GM19372 (cell line): ENCODE measurements around the gene PKD1L1.
"Not testable (repeated sequence)": the region's sequence is repeated elsewhere in the genome, so short reads cannot be mapped to it uniquely, and the experiment has no call there.

ENCODE experiments used
- ATAC-seq: cut with Tn5 transposase; IDR thresholded peaks from one replicate; pipeline ENCODE4 v1.9.1; 2021; ENCODE audit warnings: mild to moderate bottlenecking, low read depth, moderate library complexity; ENCODE audit not compliant: unreplicated experiment

PKD1L1 gene

GRCh38 chr7:47940088-47941013 lies 7.9 kb downstream of the PKD1L1 start:
- ATAC-seq: no peak

DNA sequence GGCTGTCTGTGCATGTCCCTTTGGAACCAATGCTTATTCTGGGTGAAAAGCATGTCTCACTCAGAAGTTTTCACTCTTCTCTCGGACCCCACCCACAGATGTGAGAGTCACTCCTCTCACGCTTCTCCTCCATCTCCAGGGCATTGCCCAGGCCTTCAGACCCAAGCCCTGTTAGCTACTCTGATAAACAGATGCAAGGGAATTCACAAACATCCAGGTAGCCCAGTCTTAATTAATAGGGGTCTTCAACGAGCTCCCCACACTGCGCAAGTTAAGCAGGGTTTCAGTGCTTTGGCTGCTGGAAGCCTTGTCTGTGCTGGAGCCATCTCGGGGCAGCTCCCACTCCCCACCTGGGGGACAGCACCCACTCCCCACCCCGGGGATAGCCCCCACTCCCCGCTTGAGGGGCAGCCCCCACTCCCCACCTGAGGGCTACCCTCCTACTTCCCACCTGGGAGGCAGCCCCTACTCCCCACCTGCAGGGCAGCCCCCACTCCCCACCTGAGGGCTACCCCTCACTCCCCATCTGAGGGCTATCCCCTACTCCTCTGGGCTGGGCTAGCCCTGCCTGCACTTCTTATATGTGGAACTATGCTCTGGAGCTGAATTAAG lies 8.7 kb downstream of the PKD1L1 start:
- no peak for ATAC-seq

- ATAC-seq: no peak
Measured at GRCh38 chr7:47938574-47939165, 9.6 kb downstream of the PKD1L1 start.

DNA sequence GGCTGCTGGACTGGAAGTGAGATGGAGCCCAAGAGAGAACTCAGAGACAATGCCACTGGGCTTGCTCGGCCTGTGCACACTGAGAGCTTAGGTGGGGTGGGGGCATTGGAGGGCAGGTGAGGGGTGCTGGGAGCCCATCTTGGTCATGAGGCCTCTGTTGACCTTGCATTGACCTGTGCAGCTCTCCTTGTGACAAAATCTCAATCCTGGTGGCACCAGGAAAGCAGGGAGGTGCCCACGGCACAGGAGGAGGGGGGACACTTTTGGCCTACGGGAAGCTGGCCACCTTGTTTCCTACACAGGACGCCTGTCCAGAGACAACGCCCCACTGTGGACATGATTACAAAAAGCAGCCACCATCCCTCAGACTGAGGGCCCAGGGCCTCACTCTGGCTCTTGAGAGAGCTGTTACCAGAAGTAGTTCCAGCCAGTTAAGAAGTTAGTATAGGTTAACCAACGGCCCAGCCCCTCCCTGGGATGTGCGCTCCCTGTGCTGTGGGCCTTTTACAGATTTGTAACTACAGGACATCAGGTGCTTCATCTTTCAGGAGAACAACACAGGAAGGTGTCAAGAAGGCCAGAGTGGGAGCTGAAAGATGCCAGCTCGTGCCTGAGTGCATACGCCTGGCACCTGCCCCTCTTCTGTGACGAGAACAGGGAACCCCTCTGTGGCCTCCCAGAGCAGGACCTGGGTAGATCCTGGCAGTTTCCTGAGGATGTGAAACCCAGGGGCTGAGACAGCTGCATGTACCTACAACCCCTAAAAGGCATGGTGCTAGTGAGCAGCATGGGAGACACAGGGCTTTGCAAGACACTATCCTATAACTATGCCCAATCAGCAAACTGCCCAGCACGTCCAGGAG lies 10.3 kb downstream of the PKD1L1 start:
- ATAC-seq: peak; percentile 29

- ATAC-seq: peak; percentile 98
Measured at GRCh38 chr7:47937065-47937687, 11.1 kb downstream of the PKD1L1 start.

DNA sequence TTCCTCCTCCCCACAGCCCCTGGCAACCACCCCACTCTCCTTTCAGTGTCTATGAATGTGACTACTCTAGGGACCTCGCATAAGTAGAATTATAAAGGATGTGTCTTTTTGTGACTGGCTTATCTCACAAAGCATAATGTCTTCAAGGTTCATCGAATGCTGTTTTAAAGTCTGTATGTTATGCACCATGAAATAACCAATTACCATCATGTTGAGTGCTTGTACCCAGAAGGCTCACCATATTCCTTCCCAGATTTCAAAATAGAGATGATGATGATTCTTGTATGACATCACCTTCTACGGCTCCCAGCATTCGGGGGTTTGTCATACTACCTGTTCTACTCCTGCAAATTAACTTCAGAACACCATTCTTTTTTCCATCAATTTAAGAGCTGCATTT lies 11.9 kb downstream of the PKD1L1 start:
- ATAC-seq: no peak

GRCh38 chr7:47935336-47935735 lies 12.9 kb downstream of the PKD1L1 start:
- ATAC-seq: no peak

DNA sequence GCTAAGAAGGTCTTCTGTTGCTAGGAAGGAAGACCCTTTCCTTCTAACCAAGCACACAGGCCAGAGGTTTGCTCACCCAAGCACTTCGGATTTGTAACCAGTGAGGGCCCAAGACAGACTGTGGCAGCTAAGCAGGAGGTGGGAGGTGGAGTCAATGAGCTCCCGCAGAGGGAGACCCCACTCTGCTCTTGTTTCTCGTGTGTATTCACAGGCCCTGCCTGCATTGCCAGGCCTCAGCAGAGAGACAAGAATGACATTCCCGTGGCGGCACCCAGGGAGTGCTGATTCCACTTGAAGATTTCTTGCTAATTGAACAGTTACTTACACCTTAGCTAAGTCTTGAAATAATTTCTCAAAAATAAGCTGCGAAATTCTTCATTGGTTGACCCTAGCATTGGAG lies 13.4 kb downstream of the PKD1L1 start:
- no peak for ATAC-seq

GRCh38 chr7:47933215-47933614 lies 15.1 kb downstream of the PKD1L1 start:
- no peak for ATAC-seq

DNA sequence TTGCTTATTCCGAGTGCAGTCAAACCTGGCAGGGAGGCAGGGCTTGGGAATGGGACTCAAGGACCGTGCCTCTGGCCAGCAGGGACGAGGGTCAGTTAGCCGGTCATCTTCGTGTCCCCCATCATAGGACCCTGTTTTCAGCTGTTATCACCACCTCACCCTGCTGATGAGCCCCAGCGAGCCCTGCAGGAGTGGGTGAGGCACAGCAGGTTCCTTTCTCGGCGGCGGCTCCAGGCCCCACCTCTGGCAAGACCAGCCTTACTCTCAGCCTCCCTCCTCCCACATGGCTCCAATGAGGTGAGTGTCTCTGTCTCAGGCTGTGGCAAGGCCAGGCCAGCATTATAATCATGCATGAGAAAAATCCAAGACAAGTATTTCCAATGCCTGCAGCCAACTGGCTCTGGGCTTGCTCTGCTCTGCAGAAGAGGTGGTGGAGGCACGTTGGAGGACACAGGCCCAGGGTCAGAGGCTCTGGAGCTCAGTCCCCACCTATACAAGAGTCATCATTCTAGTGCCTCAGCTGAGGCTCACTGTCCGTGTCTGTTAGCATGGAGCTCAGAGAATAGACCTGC lies 15.7 kb downstream of the PKD1L1 start:
- ATAC-seq: no peak

- ATAC-seq: no peak
Measured at GRCh38 chr7:47932016-47932415, 16.2 kb downstream of the PKD1L1 start.

DNA sequence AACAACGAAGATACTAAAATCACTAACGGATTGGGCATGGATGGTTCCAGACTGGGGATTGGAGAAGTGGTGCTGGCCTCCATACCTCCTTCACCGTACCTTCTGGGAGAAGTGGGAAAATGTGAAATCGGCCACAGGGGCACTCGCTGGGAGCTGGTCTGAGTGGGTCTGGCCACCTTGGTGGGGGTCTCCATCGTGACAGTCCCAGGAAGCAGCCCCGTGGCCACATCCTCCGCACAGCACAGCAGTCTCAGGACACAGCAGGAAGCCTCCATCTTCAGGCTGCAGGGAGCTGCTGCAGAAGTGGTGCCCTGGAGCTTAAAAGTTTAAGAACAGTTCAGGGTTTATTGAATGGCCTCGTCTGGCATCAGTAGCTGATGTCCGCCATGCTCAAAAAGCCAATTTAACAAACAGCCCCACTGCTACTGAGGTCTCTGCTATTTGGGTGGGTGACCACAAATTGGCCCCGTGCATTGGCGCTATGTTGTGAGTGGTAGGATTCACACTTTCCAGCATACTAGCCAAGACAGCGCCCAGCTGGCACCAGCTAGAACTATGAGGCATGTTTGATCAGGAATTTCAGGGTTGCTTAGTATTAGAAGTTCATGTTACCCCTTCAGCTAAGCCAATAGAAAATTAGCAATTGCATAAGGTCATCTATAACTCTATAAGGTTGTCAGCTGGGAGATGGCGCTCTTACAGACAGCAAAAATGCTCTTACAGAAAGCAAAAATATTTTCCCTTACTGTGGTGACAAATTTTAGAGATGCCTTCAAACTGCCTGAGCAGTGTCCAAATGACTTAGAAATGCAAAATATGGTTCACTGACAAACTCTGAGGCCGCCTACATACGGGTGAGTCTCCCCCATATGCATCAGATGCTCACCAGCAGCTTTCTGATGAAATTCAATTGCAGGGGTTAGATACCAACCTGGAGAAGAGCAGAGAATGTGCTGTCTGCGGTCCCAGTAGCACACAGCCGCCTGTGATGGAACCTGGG lies 17.0 kb downstream of the PKD1L1 start:
- no peak for ATAC-seq

DNA sequence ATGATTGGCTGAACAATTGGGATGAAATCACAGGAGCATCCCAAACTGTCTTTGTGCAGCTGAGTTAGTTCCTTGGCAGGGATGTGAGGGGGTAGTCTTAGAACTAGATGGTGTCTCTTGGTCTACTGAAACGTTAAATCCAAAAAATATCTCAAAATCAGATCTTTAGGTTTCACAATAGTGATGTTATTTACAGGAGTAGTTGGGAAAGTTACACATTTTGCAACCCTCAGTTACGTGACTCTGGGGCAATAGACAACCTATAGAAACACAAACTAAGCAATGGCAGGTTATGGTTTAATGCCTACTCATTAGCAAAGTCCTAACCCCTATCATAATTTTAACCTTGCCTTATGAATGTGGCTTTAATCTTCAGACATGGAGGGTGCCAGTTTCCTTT lies 24.0 kb downstream of the PKD1L1 start:
- no peak for ATAC-seq

DNA sequence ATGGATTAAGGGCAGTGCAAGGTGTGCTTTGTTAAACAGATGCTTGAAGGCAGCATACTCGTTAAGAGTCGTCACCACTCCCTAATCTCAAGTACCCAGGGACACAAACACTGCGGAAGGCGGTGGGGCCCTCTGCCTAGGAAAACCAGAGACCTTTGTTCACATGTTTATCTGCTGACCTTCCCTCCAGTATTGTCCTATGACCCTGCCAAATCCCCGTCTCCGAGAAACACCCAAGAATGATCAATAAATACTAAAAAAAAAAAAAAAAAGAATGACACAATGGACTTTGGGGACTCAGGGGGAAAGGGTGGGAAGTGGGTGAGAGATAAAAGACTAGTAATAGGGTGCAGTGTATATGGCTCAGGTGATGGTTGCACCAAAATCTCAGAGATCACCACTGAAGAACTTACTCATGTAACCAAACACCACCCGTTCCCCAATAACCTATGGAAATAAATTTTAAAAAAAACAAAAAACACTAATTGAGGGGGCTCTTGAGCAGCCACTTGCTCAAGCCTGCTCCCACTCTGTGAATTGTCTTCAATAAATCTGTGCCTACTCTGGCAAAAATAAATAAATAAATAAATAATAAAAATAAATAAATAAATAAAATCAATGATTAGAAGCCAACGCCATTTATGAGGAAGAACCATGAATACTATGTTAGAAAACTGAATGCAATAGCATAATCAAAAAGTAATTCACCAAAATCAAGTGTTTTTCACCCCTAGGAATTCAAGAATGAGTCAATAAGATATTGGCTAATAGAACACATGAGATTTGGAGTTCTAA lies 25.0 kb downstream of the PKD1L1 start:
- not testable (repeated sequence) for ATAC-seq

GRCh38 chr7:47916514-47916913 lies 31.8 kb downstream of the PKD1L1 start:
- ATAC-seq: not testable (repeated sequence)

DNA sequence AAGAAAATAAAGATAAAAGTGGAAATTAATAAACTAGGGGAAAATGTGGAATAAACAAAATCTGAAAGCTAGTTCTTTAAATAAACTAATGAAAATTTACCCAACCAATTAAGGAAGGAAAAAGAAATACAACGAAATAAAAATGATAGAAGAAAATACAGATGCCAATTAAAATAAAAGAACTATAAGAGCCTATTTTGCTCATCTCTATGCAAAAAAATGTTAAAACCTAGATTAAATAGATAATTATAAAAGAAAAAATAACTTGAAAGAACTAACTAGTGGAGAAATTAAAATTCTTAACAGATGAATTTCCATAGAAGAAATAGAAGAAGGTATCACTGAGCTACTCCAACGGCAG lies 32.7 kb downstream of the PKD1L1 start:
- ATAC-seq: no peak

GRCh38 chr7:47914717-47915615 lies 33.3 kb downstream of the PKD1L1 start:
- no peak for ATAC-seq
